K562 (cell line): ENCODE results near the gene ARMC12.

Source experiments
- CBX5 ChIP-seq: IDR thresholded peaks from 2 replicates; pipeline ENCODE4 v1.6.1; 2014; ENCODE audit warnings: low read depth, borderline replicate concordance
- CBX8 ChIP-seq: fragments of 200-600 bp; sonication (generic); IDR thresholded peaks from 2 replicates; pipeline ENCODE4 v1.6.1; 2012; ENCODE audit warnings: borderline replicate concordance, mixed run types, low read depth, mild to moderate bottlenecking, moderate library complexity, mixed read lengths, low read length, control low read depth, inconsistent platforms; ENCODE audit not compliant: poor library complexity, severe bottlenecking; ENCODE audit errors: extremely low read depth
- CTCF ChIP-seq, 3 experiments: IDR thresholded peaks in 2 of 3; conservative IDR thresholded peaks in 1 of 3; 2 replicates each; pipeline ENCODE4 v1.5.1; 2011 to 2012; ENCODE audit warnings: low read length in 3 of 3, mild to moderate bottlenecking in 3 of 3, control low read depth in 2 of 3, improper control_type of control experiment in 1 of 3, inconsistent platforms in 1 of 3, low read depth in 1 of 3, mixed read lengths in 1 of 3, moderate library complexity in 1 of 3; ENCODE audit not compliant: insufficient read depth in 2 of 3
- HMG20B ChIP-seq: fragments of 250-450 bp; sonication (Bioruptor Pico); IDR thresholded peaks from 2 replicates; pipeline ENCODE4 v1.5.0; 2021; ENCODE audit warnings: mild to moderate bottlenecking
- IRF1 ChIP-seq: sonication (generic); formaldehyde crosslinking; IDR thresholded peaks from 2 replicates; pipeline ENCODE4 v1.8.0; 2022; ENCODE audit warnings: missing genetic modification reagents, mild to moderate bottlenecking, borderline replicate concordance
- MAFG ChIP-seq: fragments of 450-650 bp; conservative IDR thresholded peaks from 2 replicates; pipeline ENCODE4 v1.6.1; 2016; ENCODE audit warnings: missing genetic modification characterization, missing compliant biosample characterization
- MAX ChIP-seq: sonication (generic); formaldehyde crosslinking; IDR thresholded peaks from 2 replicates; pipeline ENCODE4 v1.9.0; 2022; ENCODE audit warnings: mild to moderate bottlenecking, missing genetic modification reagents
- POLR2A ChIP-seq: fragments of 450-650 bp; conservative IDR thresholded peaks from 2 replicates; pipeline ENCODE4 v1.6.1; 2016
- SMC3 ChIP-seq: conservative IDR thresholded peaks from 2 replicates; pipeline ENCODE4 v1.6.1; 2011; ENCODE audit warnings: low read depth, low read length, improper control_type of control experiment; ENCODE audit not compliant: insufficient read depth
- USF2 ChIP-seq: sonication (generic); formaldehyde crosslinking; IDR thresholded peaks from 2 replicates; pipeline ENCODE4 v1.5.0; 2020; ENCODE audit warnings: missing genetic modification reagents
- ZBTB33 ChIP-seq: sonication (generic); formaldehyde crosslinking; IDR thresholded peaks from 2 replicates; pipeline ENCODE4 v1.8.1; 2023; ENCODE audit warnings: mild to moderate bottlenecking, missing genetic modification reagents
- ZNF707 ChIP-seq: fragments of 250-450 bp; sonication (Bioruptor Pico); conservative IDR thresholded peaks from 2 replicates; pipeline ENCODE4 v1.8.0; 2022; ENCODE audit warnings: inconsistent platforms, mild to moderate bottlenecking, moderate library complexity

- TF ChIP-seq MAX (CRISPR knock-in tag): no peak
- no peak for TF ChIP-seq ZBTB33 (CRISPR knock-in tag)
- TF ChIP-seq CBX5: no peak
- no peak for TF ChIP-seq POLR2A
- TF ChIP-seq ZNF707 (CRISPR knock-in tag): no peak
- no peak for TF ChIP-seq CTCF (IDR thresholded peaks at IDR 0.05 in 2 of 3, conservative IDR thresholded peaks at IDR 0.05 in 1 of 3; ENCODE audit: insufficient read depth in 2 of 3, low read depth in 1 of 3, low read length in 3 of 3)
- no peak for TF ChIP-seq MAFG (tag)
- no peak for TF ChIP-seq SMC3
- TF ChIP-seq IRF1: no peak
- no peak for TF ChIP-seq HMG20B (CRISPR knock-in tag)
- TF ChIP-seq CBX8: no peak
- no peak for TF ChIP-seq USF2 (CRISPR knock-in tag)
These were observed 11.0 kb downstream of the ARMC12 start for GRCh38 chr6:35747877-35748276.
